Aorta (tissue), 5 donors: ENCODE data around the gene TCHHL1. TPM values are rescaled to one million over a fixed set of nuclear protein-coding genes. Genes with fewer than 3 reads are reported as not detected.

Source experiments
- ATAC-seq: fragments of 200-7000 bp; cut with Tn5 transposase; one replicate; pipeline ENCODE4 v1.9.1; 2022; ENCODE audit warnings: moderate library complexity; ENCODE audit not compliant: low FRiP score
- DNase-seq, 2 donors: peaks; one replicate each; pipeline ENCODE4 v3.0.0-alpha.2; 2020
- H3K27ac ChIP-seq, 2 donors: one replicate each; pipeline ENCODE4 v1.5.1; 2013; ENCODE audit warnings: low read length in 2 of 2, mild to moderate bottlenecking in 2 of 2, moderate library complexity in 2 of 2, control low read depth in 1 of 2, inconsistent platforms in 1 of 2, low read depth in 1 of 2
- H3K27me3 ChIP-seq, 2 donors: one replicate each; pipeline ENCODE4 v1.6.1; 2013; ENCODE audit warnings: control low read depth in 1 of 2, low read length in 1 of 2, mild to moderate bottlenecking in 1 of 2, moderate library complexity in 1 of 2; ENCODE audit not compliant: insufficient read depth in 2 of 2, control insufficient read depth in 1 of 2
- H3K36me3 ChIP-seq, 2 donors: one replicate each; pipeline ENCODE4 v1.6.1; 2013; ENCODE audit warnings: control low read depth in 1 of 2, low read length in 1 of 2, mild to moderate bottlenecking in 1 of 2; ENCODE audit not compliant: insufficient read depth in 2 of 2, control insufficient read depth in 1 of 2
- H3K4me1 ChIP-seq, 2 donors: one replicate each; pipeline ENCODE4 v1.6.1; 2013; ENCODE audit warnings: low read length in 2 of 2, control low read depth in 1 of 2, mild to moderate bottlenecking in 1 of 2, moderate library complexity in 1 of 2; ENCODE audit not compliant: insufficient read depth in 2 of 2, control insufficient read depth in 1 of 2
- H3K4me3 ChIP-seq, 2 donors: one replicate each; pipeline ENCODE4 v1.5.1; 2013; ENCODE audit warnings: low read length in 2 of 2, control low read depth in 1 of 2, mild to moderate bottlenecking in 1 of 2
- H3K9me3 ChIP-seq: one replicate; pipeline ENCODE4 v1.6.1; 2013; ENCODE audit warnings: mild to moderate bottlenecking, low read length; ENCODE audit not compliant: control insufficient read depth
- WGBS, 2 donors: extraction: QIAGEN DNeasy Blood & Tissue Kit; methylation state at CpG; one replicate each; pipeline ENCODE4 v1.1.7; 2013; 5-methylcytosine and 5-hydroxymethylcytosine counted together
- intact Hi-C, 2 donors: fragments of 100-400 bp; cut with DNase I; formaldehyde crosslinking; loops; one replicate each; pipeline versions ENCODE4 v1.14.2 to v1.15.0; 2022
- long read RNA-seq, 2 donors: library from polyadenylated mRNA; unstranded; transcript quantifications; one replicate each; pipeline ENCODE4 v2.0.0, GENCODE V29; 2020 to 2021
- polyA plus RNA-seq, 2 donors: library from polyadenylated mRNA; stranded (reverse); fragments of 200-250 nt; gene quantifications; one replicate each; pipeline ENCODE4 v1.2.3, GENCODE V29; 2013
- total RNA-seq, 2 donors: library from RNA; stranded (reverse); fragmentation: NEBNext Ultra II Directional; extraction: Animal tissue kit (Norgen Biotek cat#: 25700); gene quantifications; one replicate each; pipeline ENCODE4 v1.2.1, GENCODE V29; 2021
- donor health status: healthy with polysubstance abuse.
- donor health status: Bipolar disorder and iron deficiency.
- donor health status: DM: no; HTN: no; CAD: no.
- donor health status: DM: no; HTN: no; CAD: no.
- donor health status: DM: yes; HTN: yes; CAD: no.

TCHHL1 gene
- not detected for total RNA-seq
- polyA plus RNA-seq, result not detected
- long read RNA-seq, donor 1, result 0 reads
- long read RNA-seq, donor 2, result 0 reads

DNA sequence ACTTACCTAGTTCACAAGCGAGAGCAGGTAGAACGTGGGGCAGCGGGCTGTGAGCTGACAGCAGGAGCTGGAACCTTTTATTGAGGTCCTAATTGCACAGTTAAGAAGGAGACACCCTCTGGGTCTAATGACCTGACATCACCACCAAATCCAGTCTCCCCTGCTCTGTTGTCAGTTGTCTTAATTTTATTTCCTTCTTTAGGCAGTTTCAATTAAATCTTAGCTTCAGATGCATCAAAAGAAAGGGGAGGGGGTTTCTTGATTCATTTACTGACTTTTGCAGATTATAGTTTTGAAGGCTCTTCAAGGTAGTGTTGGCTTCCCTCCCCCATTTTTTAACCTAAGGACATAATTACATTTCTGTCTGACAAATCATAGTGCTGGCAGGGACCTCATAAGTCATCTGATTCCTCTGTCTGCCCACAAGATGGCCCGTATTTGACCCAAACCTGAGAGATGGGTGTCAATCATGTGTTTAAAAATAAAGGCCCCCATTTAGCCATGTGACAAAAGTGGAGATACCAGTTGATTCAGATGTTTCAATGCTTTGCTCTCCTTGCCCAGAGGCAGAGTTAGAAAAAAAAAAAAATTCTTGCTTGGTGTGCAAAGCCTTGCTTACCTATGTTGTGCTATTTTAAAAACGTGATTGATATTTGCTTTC is at the start of gene TCHHL1:
Gene TCHHL1, minus strand, starts transcription at position 51 of the 661 bp plus-strand sequence. CDS start 921 bp downstream, outside the sequence.
- Histone ChIP-seq H3K9me3 (no peaks in the 10 kb centered on the region), H3K27ac (no peak within 1 kb of the TSS), H3K4me1 (no peaks in the 10 kb centered on the region), H3K4me3 (no peak within 1 kb of the TSS), H3K36me3 (no peaks in the 10 kb centered on the region), H3K27me3 (no peaks in the 10 kb centered on the region)
- WGBS, 2 donors, result 66 to 70% methylated on average over 5 of the region's 5 CpGs
- intact Hi-C loops, result no loop called here
- DNase-seq, result no peak
- ATAC-seq, result no peak

DNA sequence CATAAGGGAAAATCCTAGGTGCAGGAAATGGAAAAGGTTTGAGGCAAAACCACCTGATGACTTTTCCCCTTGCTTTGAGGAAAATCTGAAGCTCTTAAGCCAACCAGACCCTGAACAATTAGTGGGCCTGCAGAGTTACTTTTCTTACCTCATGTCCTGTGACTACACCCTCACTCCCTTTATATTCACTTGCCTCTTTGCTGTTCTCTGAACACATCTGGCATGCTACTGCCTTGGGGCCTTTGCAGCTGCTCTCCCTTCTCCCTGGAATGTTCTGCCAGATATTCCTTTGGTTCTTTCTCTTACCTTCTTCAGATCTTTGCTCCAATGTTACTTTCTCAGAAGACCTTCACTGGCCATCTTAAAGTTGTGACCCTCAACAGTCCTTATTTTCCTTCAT is 48.4 kb upstream of the TCHHL1 start:
- no peaks in the 10 kb centered on the region for H3K36me3 ChIP-seq
- no peak for DNase-seq

DNA sequence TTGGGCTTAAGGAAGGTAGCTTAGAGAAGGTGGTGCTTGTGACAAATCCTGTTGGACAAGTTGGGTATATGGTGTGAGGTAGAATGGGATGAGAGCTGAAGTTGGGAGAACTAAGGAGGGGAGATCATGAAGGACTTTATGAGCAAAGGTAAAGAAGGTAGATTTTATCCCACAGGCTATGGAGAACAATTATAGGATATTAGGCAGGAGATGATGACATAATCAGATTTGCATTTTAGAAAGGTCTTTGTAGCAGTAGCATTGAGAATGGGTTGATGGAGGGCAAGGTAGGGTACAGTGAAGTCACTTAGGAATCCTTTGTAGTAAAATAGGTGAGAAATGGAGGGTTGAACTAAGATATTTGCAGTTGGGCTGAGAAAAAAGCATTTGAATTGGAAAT is 41.3 kb upstream of the TCHHL1 start:
- Histone ChIP-seq H3K9me3 (peaks cover 9% of the 10 kb centered on the region), H3K36me3 (no peaks in the 10 kb centered on the region)
- no peak for DNase-seq

More for the DNA sequence above, 48.4 kb upstream of the TCHHL1 start:
- H3K4me1 ChIP-seq, result no peaks in the 10 kb centered on the region
- intact Hi-C loops, result no loop called here
- peaks cover 5% of the 10 kb centered on the region for H3K9me3 ChIP-seq
- H3K27me3 ChIP-seq, result peaks cover 0 to 2% of the 10 kb centered on the region in 2 donors
- H3K27ac ChIP-seq, result no peak overlapping the region
- no peak for ATAC-seq
- H3K4me3 ChIP-seq, result no peak overlapping the region

DNA sequence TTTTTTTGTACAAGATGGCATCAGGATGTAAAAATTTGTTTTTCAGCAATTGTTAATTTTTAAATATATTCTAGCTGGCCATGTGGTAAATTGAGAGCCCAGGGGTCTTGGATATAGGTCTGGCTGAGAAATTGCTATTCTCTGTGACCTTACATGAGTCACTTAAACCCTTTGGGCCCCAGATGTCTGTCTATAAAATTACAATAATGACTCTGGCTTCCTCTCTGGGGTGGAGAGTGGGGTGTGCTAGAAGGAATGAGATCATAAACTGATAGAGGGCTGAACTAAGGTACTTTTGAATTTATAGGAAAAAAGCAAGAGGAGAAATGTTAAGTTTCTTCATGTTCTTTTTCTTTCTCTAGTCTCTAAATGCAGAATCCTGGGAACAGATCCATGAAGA is 38.8 kb upstream of the TCHHL1 start:
- Histone ChIP-seq H3K9me3 (peaks cover 6% of the 10 kb centered on the region), H3K36me3 (no peaks in the 10 kb centered on the region), H3K4me1 (no peaks in the 10 kb centered on the region), H3K27ac (no peak overlapping the region), H3K4me3 (no peak overlapping the region), H3K27me3 (peaks cover 0 to 2% of the 10 kb centered on the region in 2 donors)
- no peak for DNase-seq
- intact Hi-C loops, result no loop called here
- ATAC-seq, result no peak

More for the DNA sequence above, 41.3 kb upstream of the TCHHL1 start:
- Histone ChIP-seq H3K27ac (no peak overlapping the region), H3K27me3 (peaks cover 0 to 2% of the 10 kb centered on the region in 2 donors), H3K4me3 (no peak overlapping the region), H3K4me1 (no peaks in the 10 kb centered on the region)
- ATAC-seq, result no peak
- intact Hi-C loops, result no loop called here

DNA sequence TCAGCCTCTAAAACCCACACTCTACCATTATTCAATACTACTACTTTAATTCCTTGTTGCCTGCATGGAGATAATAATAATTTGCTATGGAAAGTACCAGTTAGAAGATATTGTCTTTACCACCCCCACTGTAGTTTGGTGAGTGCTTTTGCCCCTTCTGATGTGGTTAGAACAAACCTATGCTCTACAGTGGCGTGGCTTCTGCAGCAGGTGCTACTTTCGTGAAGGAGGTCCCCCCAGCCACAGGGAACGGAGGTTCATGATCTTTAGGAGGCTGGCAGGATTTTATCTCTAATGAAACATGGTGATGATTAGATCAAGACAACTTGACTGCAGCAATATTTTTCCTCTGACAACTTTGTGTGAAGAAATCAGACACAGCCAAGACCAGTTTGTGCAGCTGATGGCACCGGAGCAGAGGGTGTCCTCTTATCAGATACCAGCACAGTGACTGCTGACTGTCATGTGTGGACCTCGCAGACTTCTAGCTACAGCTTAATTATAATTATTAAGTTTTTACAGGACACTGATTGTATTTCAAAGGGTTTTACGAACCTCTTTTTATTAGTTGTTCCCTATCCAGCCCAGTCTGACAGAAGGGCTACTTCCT is 37.1 kb upstream of the TCHHL1 start:
- ATAC-seq (no peak), DNase-seq (no peak)
- intact Hi-C loops, result no loop called here
- Histone ChIP-seq H3K36me3 (no peaks in the 10 kb centered on the region), H3K27ac (no peak overlapping the region), H3K4me1 (no peaks in the 10 kb centered on the region), H3K4me3 (no peak overlapping the region), H3K27me3 (peaks cover 0 to 2% of the 10 kb centered on the region in 2 donors), H3K9me3 (peaks cover 1% of the 10 kb centered on the region)
- WGBS, 2 donors, result 72 to 76% methylated on average over 6 of the region's 6 CpGs

DNA sequence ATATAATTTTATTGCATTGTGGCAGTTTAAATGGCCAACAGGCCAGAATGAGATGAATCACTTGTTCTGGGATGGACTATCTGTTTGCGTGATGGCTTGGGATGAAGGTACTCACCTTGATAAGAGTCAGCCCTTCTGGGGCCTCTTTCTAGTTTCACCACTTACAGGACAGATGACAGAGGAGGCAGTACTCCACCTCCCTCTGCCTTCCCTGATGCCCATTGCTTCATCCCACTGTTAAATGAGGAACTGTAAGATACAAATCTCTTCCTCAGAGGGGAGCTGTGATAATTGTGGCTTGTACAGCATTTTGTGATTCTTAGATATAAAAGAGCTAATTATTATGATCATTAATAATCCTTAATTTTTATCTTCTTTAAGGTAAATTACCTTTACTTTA is 30.1 kb upstream of the TCHHL1 start:
- H3K36me3 ChIP-seq, result no peaks in the 10 kb centered on the region
- WGBS, 2 donors, result 90 to 92% methylated on average over 1 of the region's 1 CpG
- H3K4me1 ChIP-seq, result no peaks in the 10 kb centered on the region
- no peak overlapping the region for H3K27ac ChIP-seq
- H3K27me3 ChIP-seq, result no peaks in the 10 kb centered on the region
- H3K4me3 ChIP-seq, result no peak overlapping the region
- ATAC-seq (no peak), DNase-seq (no peak)
- H3K9me3 ChIP-seq, result no peaks in the 10 kb centered on the region
- intact Hi-C loops, result no loop called here

DNA sequence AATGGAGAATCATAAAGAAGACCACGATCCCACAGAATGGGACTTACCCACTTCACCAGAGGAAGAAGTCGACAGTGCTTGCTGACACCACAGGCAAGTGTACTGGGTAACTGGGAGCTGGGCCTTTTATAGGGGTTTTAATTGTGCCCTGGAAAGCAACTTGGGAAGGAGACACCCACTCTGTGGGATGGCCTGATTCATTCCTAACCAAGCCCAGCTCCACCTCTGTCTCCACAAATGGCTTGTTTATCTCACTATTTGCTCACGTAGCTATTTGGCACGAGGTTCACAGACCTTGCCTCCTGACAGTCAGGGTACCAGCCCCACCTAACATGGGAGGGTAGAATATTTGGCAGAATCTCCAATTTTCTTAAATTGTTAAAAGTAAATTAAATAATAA is 26.5 kb upstream of the TCHHL1 start, which contains the start of gene TCHH:
Gene TCHH, minus strand, starts transcription at position 101 of the 400 bp plus-strand sequence. CDS start 1,364 bp downstream, outside the sequence.
- ATAC-seq, result no peak
- intact Hi-C loops, result no loop called here
- H3K9me3 ChIP-seq, result no peaks in the 10 kb centered on the region
- no peaks in the 10 kb centered on the region for H3K4me1 ChIP-seq
- DNase-seq, result no peak
- no peak within 1 kb of the TSS for H3K27ac ChIP-seq
- no peak within 1 kb of the TSS for H3K4me3 ChIP-seq
- H3K27me3 ChIP-seq, result no peaks in the 10 kb centered on the region
- H3K36me3 ChIP-seq, result no peaks in the 10 kb centered on the region
- WGBS, 2 donors, result 53 to 64% methylated on average over 4 of the region's 4 CpGs

DNA sequence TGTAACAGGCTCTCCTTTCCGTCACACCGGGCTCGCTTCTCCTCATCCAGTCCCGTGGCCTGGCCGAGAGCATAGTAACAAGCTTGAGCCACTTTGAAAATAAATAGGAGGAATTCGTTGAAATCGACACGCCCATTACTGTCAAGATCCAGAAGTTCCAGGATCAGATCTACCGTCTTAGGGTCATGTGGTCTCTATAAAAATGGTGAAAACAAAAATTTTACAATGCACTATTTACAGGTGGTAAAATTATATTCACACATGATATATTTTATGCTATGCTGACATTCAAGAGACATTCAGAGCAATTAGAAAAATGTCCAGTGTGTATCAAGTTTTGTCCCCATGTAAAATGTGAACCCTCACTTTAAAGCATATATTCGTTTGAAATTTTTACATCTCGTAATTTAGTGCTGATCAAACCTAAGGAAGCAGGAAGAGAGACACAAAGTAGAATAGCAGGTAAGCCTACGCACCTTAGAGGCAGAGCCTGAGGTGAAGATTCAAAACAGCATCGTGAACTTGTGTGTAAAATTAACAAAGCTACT is 24.1 kb upstream of the TCHHL1 start:
- intact Hi-C loops, result no loop called here
- DNase-seq (no peak), ATAC-seq (no peak)
- 23 to 25% methylated on average over 13 of the region's 13 CpGs for WGBS, 2 donors
- Histone ChIP-seq H3K27ac (no peak overlapping the region), H3K27me3 (peaks cover 0 to 3% of the 10 kb centered on the region in 2 donors), H3K36me3 (no peaks in the 10 kb centered on the region), H3K4me3 (no peak overlapping the region), H3K4me1 (no peaks in the 10 kb centered on the region), H3K9me3 (peaks cover 6% of the 10 kb centered on the region)
